Fibroblast of skin of left quadriceps (primary cell): ENCODE data around the gene OR5AU1.
"Not testable (repeated sequence)": the region's sequence is repeated elsewhere in the genome, so short reads cannot be mapped to it uniquely, and the experiment has no call there.

Experiments used
- DNase-seq, 2 experiments: peaks; one replicate each; pipeline ENCODE4 v3.0.0-alpha.2; 2013; ENCODE audit warnings: low read depth in 2 of 2

Gene OR5AU1

DNA sequence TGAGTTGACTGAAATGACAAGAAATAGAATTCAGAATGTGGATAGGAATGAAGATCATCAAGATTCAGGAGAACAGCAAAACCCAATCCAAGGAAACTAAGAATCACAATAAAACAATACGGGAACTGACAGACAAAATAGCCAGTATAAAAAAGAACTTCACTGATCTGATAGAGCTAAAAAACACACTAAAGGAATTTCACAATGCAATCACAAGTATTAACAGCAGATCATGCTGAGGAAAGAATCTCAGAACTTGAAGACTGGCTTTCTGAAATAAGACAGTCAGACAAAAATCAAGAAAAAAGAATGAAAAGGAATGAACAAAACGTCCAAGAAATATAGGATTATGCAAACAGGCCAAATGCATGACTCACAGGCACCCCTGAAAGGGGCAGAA, 15.3 kb upstream of the OR5AU1 start:
- DNase-seq = no peak

DNA sequence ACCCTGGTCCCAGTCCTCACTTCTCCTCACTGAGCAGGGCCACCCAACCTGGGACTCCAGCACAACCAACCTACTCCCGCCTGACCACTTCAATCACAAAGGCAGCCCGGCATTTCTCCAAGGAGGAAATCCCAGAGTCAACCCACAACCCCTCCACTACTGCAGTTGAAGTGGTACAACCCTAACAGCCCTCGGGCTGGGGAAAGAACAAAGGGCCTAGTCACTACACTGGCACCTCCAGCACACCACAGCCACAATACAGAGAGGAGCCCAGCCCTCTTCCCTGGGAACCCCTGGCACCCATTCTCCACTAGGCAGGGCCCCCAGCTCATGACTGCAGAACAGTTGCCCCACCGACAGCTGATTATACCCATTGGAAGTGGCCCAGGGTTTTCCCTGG, 13.7 kb upstream of the OR5AU1 start:
- DNase-seq = no peak

DNA sequence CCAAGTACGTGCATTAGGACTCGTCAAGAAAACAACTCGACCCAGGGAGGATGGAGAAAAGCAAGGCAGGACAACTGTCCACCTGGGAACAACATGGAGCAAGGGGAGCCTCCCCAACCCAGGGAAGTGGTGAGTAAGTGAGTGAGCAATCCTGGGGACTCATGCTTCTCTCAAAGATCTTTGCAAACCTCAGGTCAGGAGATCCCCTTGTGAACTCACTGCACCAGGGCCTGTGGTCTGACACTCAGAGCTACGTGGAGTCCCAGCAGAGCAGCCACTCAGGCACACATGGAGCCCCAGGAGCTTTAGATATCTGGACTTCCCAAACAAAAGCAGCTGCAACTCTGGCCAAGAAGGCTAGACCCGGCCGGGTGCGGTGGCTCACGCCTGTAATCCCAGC, 12.2 kb upstream of the OR5AU1 start:
- DNase-seq = no peak

DNA sequence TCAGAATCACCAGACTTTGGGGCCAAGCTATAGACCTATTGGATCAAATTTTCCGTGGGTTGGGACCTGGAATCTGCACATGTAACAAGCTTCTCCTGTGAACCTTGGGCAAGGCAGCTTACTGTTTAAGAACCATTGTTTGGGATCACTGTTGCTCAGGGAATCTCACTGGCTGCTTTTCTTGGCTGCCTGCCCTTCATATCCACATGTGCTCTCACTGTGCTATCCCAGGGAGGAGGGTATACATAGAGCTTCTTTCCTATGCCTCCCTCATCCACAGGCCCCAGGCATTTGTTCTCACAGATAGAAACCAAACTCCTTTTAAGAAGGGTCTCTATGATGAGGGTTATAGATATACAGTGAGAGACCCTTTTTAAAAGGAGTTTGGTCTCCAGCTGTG, 9.8 kb upstream of the OR5AU1 start:
- DNase-seq = not testable (repeated sequence)

DNA sequence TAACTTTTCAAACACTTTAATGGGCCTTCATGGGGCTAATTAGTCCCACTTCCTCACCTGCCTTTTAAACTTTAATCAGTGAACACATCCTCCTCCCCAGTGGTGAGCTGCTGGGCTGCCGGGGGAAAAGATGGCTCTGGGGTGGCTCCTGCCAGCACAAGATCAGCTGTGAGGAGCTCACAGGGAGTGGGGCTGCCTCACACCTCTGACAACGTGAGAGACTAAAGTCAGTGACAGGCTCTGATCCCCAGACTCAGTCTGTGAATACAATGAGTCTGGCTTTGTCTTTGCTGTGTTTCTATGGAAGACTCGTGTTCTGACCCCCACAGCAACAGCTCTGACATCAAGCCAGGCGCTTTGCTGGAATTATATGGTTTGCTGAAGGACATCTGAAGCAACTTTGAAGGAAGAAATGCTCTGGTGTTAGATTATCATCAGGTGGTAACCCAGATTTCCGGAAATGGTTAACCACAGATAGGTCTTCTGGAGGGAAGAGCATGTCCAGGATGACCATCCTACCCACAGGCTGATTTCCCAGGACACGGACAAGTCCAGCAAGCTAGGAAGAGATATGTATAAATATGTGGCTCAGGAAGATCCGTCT, 9.2 kb upstream of the OR5AU1 start:
- DNase-seq = not testable (repeated sequence)

- DNase-seq = no peak
Observed at GRCh38 chr14:21163871-21164291, 8.0 kb upstream of the OR5AU1 start.

DNA sequence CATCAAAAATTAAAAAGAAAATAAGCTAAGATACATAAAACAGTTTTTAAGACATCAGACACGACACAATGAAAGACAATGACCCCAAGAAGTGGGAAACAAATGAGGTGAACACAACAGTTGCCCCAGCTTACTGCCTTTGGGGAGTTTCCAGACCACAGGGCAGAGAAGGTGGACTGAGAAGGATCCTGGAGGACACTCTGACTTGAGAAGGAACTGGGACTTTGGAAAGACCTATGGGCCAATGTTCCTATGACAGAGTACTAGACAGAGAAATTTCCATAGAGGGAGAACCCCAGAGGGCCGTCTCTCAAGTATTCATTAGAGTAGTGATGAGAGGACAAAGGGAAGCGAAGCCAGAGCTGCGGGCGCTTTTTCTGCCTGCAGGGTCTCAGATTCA, 6.2 kb upstream of the OR5AU1 start:
- DNase-seq = no peak

DNA sequence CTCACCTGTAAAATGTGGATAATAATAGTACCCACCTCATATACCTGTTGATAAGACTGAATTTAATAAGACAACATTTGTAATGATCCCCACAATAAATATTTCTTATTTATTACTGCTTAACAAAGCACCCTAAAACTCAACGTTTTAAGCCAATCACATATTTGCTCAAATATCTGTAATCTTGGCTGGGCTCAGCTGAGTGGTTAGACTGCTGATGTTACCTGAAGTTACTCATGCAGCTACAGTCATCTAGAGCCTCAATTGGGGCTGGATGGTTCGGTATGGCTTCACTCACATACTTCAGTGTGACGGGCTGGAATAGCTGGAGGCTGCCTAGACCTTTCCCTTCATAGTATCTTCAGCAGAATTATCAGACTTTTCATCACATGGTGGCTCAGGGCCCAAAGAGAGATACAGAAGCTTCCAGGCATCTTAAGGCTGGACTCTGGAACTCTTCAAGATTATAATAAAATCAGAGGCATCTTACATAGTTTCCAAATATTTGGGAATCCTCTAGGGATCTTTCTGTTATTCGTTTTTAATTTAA, 4.3 kb upstream of the OR5AU1 start:
- DNase-seq = no peak

- peak in 1 of 2 experiments; percentile 1 for DNase-seq
Observed at GRCh38 chr14:21158175-21158574, 2.3 kb upstream of the OR5AU1 start.

DNA sequence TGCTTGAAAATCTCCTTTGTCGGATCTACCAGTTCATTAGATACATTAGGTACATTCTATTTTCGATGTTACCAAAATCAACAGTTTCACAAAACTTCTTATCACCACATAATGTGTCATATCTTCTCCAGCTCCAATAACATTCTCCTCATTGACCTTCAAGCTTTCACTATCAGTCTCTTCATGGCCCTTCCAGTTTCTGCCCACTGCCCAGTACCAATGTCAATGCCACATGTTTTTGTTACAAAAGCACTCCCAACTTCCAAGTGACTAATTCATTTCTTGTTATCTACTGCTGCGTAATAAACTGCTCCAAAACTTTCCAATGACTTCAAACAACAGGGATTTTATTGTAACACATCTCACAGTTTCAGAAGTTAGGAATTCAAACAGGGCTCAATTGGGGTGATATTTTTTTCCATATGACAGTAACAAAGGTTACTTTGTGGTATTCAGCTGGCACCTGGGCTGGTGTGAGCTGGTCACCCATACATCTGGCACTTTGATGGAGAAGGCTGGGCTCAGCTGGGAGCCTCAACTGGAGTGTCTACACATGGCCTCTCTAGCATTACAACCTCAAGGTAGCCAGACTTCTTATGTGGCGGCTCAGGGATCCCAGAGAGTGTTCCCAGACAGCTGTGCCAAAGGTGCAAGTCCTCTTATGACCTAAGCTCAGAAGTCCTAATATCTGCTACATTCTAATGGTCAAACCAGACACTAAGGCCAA, 6.1 kb downstream of the OR5AU1 start:
- no peak for DNase-seq

DNA sequence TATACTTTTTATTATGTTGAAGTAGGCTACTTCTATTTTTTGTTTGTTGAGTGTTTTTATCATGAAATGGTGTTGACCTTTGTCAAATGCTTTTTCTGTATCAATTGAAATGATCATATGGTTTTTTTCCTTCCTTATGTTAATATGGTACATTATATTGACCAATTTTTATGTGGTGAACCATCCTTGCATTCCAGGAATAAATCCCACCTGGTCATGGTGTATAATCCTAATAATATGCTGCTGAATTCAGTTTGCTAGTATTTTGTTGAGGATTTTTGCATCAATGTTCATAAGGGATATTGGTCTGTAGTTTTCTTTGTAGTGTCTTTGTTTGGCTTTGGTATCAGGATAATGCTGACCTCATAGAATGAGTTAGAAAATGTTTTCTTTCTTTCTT, 10.4 kb downstream of the OR5AU1 start:
- no peak for DNase-seq

DNA sequence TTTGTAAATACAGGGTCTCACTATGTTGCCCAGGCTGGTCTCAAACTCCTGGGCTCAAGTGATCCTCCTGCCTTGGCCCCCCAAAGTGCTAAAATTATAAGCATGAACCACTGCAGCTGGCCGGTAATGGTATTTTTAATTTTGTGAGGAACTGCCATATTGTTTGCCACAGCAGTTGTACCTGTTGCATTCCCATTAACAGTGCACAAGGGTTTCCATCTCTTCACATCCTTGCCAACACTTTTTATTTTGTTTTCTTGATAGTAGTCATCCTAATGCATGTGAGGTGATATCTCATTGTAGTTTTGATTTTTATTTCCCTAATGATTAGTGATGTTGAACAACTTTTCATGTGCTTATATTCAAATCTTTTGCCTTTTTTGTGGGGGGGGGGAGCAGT, 13.5 kb downstream of the OR5AU1 start:
- DNase-seq = no peak

DNA sequence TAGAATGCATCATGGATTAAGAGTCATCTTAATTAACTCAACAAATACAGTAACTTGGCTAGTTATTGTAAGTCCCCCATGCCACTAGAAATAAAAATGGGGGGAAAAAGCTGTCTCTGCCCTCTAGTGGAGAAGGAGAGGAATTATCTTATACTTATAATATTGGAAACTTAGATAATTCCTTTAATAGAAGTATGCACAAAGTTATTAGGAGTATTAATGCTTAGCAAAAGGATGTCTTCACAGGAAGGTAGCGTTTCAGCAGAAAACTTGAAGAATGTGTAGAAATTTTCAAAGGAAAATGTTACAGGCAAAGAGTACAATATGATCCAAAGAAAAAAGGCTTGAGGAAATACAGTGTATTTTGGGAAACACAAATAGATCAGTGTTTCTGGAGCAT, 19.8 kb downstream of the OR5AU1 start:
- peak; percentile 1 to 5 for DNase-seq

DNA sequence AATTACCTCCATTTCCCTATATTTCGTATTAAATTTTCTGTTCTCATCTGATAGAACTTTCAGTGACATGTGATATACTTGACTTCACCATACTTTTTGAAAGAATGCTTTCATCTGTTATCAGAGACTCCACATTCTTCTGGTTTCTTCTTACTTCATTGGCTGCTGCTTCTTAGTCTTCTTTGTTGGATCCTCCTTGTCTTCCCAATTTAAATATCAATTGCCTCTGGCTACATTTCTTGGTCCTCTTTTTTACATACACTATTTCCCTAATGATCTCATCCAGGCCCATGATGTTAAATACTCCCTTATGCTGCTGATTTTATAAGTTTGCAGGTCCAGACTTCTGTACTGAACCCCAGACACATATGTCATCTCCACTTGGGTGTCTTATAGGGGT, 22.0 kb downstream of the OR5AU1 start:
- DNase-seq = no peak

GRCh38 chr14:21123429-21123828, 32.4 kb downstream of the OR5AU1 start:
- DNase-seq = no peak

- no peak for DNase-seq
Observed at GRCh38 chr14:21121122-21121521, 34.7 kb downstream of the OR5AU1 start.

GRCh38 chr14:21120686-21121085, 35.2 kb downstream of the OR5AU1 start:
- no peak for DNase-seq

DNA sequence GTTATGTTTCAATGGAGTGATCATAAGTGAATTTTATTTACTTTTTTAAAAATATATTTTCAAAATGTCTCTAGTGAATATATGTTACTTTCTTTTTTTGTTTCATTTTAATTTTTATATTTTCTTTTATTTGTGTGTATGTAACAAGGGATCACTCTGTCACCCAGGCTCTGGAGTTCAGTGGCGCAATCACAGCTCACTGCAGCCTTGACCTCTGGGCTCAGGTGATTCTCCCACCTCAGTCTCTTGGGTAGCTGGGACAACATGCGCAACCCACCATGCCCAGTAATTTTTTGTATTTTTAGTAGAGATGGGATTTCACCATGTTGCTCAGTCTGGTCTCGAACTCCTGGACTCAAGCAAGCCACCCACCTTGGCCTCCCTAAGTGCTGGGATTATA, 36.9 kb downstream of the OR5AU1 start:
- no peak for DNase-seq

GRCh38 chr14:21113369-21113768, 42.5 kb downstream of the OR5AU1 start:
- no peak for DNase-seq

GRCh38 chr14:21112255-21112654, 43.6 kb downstream of the OR5AU1 start:
- DNase-seq = no peak

DNA sequence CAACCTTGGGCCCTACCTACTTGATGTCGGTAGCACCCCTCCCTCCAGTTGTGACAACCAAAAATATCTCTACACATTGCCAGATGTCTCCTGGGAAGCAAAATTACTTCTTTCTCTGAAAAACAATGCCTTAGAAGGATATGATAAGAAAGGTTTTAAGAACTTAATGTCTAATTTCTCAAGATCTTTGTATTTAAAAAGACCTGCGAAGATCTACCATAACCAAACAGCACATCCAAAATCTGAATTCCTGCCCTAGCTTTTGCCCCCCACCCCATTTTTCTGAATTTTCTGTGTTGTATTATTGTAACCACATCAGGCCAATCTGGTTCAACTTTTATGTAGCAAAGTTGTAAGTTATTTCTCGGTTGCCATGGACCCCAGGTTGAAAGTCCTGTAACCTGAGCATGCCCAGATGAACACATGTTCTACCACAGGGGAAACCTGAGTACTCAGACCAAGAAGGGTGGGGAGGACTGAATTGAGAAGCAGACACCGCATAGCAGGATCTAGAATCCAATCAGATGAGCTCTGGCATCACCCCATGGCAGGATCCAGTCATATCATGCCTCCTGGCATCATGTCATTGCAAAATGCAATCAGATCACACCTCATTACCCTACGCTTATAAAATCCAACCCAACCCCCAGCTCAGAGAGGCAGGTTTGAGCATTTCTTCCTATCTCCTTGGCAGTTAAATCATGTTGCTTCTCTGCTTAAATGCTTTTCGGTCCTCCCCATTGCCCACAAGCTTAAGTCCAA, 46.3 kb downstream of the OR5AU1 start:
- no peak for DNase-seq

GRCh38 chr14:21108791-21109190, 47.1 kb downstream of the OR5AU1 start:
- DNase-seq = no peak
